Amygdala (tissue), 56 donors: ENCODE results near the gene PPARG.
"Not testable (repeated sequence)": the region's sequence is repeated elsewhere in the genome, so short reads cannot be mapped to it uniquely, and the experiment has no call there.

ENCODE experiments used
- DNase-seq, 56 donors: peaks; one replicate each; lab custom pipeline; 2025; lab: John Stamatoyannopoulos, UW

PPARG gene

GRCh38 chr3:12471241-12471640 is 182.4 kb downstream of the PPARG start:
- peak in 1 of 56 donors; percentile 12 for DNase-seq

- no peak for DNase-seq
These were observed 183.2 kb downstream of the PPARG start for GRCh38 chr3:12472000-12472610.

GRCh38 chr3:12472796-12473195 is 183.9 kb downstream of the PPARG start:
- no peak for DNase-seq

DNA sequence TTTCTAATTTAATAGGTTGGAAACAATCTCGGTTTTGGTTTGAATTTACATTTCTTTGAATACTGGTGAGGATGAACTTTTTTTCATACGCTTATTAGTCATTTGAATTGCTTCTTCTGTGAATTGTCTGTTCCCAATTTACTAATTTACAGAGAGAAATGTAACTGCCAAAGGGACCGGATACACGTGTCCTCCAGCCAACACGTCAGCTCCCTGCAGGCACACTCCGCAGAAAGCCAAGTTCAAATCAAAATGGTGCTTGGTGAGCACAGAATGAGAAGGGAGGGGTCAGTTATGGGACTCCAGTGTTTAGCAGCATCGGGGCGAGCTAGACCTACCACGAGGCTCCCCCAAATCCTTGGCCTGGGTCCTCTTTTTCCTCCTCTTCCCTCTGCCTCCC is 184.6 kb downstream of the PPARG start:
- DNase-seq: no peak

- no peak for DNase-seq
These were observed 187.5 kb downstream of the PPARG start for GRCh38 chr3:12476238-12476897.

DNA sequence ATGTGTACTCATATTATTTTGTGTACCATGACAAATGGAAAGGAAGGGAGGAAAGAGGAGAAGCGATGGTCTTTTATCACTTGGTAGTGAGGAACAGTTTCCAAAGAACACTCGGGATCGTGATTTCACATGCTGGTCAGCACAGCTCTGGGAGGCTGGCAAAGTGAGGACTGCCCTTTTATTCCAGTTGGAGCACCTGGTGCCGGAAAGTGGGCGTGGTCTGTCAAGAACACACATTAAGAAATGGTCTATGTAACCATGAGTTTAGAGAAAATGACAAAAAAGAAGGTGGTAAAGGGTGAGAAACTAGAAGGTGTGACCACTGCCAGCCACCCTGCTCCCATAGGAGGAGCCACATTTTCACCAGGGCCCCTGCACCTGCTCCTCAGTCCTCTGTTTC is 188.4 kb downstream of the PPARG start:
- no peak for DNase-seq

DNA sequence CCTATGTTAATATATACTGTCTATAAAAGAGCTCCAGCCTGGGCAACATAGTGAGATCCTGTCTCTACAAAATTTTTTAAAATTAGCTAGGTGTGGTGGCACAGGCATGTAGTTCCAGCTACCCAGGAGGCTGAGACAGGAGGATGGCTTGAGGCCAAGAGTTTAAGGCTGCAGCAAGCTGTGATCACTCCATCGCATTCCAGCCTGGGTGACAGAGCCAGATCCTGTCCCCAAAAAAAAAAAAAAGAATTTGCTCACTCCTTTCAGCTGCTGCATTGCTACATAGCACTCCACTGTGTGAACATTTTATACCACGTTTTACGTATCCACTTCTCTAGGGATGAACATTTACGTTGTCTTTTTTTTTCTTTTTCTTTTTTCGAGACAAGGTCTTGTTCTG is 189.5 kb downstream of the PPARG start:
- no peak for DNase-seq

DNA sequence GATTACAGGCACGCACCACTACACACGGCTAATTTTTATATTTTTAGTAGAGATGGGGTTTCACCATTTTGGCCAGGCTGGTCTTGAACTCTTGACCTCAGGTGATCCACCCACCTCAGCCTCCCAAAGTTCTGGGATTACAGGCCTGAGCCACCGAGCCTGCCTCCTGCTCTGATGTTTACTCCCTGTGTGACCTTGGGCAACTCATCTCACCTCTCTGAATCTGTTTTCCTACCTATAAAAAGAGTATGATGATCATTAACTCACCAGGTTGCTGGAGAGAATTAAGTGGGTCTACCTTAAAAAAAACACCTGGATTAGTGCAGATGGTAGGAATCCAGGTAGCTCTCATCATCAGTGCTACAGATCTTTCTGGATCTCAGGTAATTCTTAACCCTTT is 190.3 kb downstream of the PPARG start:
- not testable (repeated sequence) for DNase-seq

GRCh38 chr3:12479919-12480427 is 191.1 kb downstream of the PPARG start:
- peak in 4 of 56 donors; percentile 7 to 27 (median 9) for DNase-seq

DNA sequence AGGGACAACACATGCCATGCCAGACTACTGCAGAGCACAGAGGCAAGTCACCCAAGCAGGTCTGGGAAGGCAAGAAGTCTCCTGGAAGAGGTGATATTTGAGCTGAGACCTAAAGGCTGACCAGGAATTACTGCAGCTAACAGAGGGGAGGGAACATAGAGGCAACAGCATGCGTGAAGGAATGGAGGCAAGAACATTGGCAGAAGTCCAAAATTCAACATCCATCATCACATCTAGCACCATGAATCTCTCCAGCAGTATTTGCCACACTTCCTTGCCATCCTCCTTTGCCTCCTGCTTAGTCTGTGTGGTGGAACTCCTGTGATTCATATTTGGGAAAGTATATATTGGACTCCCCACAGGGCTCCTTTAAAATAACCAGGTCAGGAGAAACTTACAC is 194.5 kb downstream of the PPARG start:
- no peak for DNase-seq

DNA sequence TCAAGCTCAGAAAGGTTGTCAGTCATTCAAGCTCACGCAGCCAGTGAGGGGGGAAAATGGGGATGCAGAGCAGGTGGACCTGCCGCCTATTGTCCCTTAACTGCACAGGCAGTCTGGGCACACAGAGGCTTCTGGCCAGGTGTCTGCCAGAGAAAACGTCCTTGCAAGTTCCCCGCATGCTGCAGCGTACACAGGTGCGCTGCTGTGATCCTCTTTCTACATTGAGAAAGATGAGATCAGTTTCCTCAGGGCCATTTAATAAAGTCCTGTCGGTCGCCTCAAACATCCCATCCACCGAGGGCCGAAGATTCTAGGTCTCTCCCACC is 195.0 kb downstream of the PPARG start:
- peak in 2 of 56 donors; percentile 49 for DNase-seq
